Limb (tissue), 2 donors: Measurements from ENCODE around the gene PRKAG1.
A peak's percentile ranks its signal among the peaks of the same experiment; 100 is the strongest.

Source experiments
- DNase-seq, 2 donors: peaks; one replicate each; pipeline ENCODE4 v3.0.0-alpha.2; 2016; ENCODE audit errors: extremely low spot score in 2 of 2

PRKAG1 gene

DNA sequence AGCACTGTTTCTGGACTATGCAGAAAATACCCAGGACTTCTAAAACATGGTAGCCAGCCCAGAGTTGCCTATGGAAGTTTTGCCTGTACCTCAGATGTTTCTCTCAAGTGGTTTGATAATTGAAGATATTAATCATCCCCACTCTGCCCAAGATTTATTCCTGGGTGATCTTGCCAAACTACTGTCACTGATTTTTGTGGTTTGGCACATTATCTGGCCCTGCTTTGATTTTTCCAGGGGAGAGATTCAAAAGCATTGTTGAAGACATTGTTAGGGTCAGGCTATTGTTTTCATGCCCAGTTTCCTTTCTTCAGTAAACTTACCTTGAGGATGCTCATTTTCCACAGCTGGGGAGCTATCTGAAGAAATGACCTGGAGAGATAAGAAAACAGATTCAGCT, 5.8 kb downstream of the PRKAG1 start:
- no peak for DNase-seq

DNA sequence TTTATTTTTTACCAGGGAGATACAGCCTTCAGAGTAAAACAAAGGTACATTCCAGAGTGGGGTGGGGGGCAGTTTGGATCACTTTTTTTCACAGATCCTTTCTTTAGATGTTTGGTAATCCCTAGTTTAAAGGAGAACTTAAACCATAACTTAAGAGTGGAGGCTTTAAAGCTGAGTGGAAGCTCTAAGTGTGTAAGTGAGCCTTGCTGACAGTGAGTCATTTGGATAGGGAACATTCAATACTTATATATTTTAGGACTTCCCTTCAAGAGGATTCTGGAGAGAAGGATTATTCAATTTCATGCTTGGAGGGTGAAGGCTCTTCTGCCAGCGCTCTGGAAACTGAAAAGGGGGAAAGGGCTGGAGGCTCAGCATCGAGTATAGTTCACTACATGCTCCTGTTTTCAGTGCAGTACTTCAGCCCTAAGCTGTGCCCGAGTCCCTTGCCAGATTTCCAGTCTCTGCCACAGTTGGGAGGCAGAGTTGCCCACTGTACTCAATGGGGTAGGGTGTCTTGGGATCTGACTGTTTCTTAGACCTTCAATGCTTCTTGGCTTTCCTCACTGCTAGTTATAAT, 8.4 kb downstream of the PRKAG1 start:
- no peak for DNase-seq

DNA sequence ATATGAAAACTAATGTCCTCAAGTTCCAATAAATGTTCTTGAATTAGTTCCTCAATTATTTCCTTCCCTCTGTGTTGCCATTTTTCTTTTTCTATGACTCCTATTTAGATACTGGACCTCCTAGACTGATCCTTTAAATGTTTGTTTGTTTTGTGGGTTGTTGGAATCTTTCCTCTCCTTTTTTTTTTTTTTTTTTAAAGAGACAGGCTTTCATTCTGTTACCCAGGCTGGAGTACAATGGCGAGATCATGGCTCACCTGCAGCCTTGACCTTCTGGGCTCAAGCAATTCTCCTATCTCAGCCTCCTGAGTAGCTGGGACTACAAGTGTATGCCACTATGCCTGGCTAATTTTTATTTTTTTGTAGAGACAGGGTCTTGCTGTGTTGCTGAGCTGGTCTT, 9.6 kb downstream of the PRKAG1 start:
- no peak for DNase-seq

- DNase-seq = no peak
Measured at GRCh38 chr12:49000346-49000745, 18.2 kb downstream of the PRKAG1 start.

GRCh38 chr12:48999371-49000131, 19.0 kb downstream of the PRKAG1 start, which contains the start of gene DDN:
Gene DDN, minus strand, starts transcription at chr12:48999375. Its CDS starts 88 bp downstream, at chr12:48999287.
- DNase-seq = peak in 1 of 2 donors; percentile 70

DNA sequence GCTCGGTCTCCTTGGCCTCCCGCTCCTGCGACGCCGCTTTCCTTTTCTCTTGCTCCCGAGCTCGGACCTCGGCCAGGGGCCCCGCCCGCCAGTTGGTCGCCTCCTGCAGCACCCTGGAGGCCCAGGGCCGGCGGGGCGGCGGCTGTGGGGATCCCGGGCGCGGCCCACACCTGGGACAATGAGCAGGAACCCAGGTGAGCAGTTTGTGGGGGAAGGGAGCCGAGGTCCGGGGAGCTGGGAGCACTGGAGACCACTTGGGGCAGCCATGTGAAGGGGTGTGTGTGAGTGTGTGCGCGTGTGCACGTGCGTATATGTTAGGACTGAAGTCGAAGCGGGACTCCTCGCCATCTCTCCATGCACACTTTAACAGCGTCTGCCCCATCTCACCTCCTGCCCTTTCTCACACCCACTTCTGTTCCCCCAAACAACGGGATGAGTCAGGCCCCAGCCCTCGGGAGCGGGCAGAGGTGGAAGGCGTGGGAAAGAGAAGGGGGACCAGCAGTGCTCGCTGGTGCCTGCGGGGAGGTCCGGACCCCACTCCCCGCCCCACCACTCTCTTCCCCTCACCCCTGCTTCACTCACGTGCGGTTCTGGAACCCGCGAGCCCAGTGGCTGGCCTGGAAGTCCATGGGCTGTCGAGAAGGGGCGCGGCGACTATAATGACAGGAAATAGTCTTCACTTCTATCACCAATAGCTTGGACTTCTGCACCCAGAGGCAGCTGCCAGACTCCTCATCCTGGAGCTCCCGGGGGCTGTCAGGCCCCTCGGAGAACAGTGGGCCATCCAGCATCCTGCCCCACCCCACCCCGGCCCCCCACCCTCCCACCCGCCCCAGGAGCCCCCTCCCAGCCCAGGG, 19.9 kb downstream of the PRKAG1 start:
- peak in 1 of 2 donors; percentile 49 for DNase-seq

GRCh38 chr12:48997719-48998496, 20.7 kb downstream of the PRKAG1 start:
- peak in 1 of 2 donors; percentile 50 for DNase-seq

DNA sequence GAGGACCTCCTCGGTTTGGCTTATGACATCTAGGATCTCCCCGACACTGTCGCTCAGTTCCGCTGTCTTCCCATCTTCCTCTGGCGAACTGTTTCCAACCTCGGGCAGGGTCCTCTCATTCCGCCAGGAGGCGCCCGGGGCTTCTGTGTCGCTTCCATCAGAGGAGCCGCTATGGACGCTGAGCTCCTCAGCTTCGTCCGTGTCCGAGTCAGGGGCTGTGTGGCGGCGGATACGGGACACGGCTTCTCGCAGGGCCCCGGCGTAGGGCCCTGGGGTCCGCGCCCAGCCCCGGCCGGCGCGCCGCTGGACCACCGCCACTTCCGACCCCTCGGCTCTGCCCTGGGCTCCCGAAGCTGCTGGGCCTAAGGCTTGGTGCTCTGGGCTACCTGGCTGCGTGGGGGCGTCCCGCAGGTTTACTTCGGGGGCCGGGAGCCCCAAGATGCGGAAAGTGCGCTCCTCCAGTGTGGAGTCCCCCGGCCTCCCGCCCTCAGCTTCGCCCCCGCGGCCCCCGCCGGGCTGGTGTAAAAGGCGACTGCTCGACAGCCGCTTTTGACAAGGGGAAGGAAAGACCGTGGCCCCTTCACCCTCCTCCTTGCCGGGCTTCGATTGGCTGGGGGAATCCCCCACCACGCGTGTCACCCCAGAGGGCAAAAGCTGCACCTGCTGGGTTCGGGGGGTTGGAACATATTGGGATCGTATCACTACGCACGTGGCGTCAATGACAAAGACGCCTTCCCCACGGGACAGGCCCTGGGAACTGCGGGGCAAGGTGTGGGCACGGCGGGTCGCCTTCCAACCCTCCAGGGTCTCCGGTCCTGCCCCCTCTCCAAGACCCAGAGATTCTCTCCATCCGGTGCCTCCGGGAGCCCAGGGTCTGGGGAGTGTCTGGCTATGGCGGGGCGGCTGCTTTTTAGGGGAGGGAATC, 21.5 kb downstream of the PRKAG1 start:
- peak; percentile 76 to 86 for DNase-seq

DNA sequence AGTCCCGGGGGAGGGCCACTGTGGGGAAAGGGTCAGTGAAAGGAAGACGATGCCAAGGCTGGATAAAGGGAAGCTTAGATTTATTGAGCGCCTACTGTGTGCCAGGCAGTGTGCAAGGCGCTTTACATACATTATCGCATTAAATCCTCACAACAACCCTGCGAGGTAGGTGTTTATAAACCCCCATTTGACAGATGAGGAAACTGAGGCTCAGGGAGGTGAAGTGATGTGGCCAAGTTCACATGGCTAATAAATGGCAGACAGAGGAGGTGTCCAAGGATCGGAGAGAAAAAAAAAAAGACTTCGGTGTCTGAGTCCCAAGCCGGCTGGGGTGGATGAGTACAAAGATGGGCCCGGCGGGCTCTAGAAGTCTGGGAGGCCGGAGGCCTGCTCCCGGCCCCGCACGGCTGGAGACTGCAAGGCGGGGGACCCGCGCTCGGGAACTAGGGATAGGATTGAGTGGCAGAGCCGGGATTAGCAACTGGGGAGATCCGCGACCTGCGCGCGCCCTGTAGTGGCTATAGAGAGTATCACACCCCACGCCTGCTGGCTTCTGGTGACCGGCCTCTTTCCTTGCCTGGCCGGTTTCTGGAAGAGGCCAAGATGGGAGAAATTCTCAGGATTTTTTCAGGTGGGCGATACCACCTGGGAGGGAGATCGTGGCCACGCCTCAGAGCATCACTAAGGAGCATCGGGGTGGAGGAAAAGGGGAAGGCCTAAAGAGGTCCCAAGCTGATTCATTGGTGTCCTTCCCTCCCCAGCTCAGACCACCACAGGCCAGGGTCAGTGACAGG, 23.3 kb downstream of the PRKAG1 start:
- peak; percentile 79 to 87 for DNase-seq

GRCh38 chr12:48994224-48995085, 24.1 kb downstream of the PRKAG1 start:
- DNase-seq = no peak

DNA sequence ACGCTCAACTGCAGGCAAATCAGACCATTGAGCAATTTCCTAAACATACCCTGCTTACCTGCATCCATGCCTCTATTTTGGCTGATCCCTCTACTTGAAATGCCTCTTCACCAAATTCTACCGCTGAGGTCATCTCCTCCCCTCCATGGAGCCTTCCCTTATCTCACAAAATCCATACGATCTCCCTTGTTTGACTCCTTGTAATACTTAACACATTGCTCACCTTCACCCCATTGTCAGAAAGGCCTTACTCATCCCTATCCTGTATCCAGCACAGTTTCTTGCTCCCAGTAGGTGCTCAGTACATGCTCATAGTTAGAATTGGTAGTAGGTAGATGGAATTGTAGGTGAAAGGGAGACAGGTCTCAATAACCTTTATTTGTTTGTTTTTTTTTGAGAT, 24.8 kb downstream of the PRKAG1 start:
- DNase-seq = no peak

DNA sequence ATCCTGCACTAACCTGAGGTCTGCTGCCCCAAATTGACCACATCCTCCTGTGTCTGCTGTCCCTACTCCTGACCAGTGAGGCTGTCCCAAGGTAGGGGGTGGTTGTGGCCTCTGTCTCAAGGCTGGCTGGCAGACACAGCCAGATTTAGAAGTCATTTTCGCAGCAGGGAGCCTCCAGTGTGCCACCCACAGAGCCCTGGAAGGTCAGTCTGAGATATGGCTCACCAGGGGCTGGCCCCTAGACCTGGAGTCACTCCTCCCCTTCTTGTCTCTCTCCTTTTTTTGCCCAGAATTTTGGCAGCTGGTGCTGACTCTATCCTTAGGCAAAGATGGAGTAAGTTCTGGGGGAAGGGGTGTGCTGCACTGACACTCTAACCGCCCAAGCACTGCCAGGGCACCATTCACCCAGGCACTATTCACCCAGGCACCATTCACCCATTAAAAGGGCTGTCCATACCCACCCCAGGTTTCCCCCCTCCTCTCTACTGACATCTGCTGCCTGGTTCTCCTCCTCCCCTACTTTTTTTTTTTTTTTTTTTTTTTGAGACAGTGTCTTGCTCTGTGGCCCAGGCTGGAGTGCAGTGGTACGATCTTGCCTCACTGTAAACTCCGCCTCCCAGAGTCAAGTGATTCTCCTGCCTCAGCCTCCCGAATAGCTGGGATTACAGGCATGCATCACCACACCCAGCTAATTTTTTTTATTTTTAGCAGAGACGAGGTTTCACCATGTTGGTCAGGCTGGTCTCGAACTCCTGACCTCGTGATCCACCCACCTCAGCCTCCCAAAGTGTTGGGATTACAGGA, 27.1 kb downstream of the PRKAG1 start:
- no peak for DNase-seq

GRCh38 chr12:48990552-48990951, 28.0 kb downstream of the PRKAG1 start:
- DNase-seq = no peak

DNA sequence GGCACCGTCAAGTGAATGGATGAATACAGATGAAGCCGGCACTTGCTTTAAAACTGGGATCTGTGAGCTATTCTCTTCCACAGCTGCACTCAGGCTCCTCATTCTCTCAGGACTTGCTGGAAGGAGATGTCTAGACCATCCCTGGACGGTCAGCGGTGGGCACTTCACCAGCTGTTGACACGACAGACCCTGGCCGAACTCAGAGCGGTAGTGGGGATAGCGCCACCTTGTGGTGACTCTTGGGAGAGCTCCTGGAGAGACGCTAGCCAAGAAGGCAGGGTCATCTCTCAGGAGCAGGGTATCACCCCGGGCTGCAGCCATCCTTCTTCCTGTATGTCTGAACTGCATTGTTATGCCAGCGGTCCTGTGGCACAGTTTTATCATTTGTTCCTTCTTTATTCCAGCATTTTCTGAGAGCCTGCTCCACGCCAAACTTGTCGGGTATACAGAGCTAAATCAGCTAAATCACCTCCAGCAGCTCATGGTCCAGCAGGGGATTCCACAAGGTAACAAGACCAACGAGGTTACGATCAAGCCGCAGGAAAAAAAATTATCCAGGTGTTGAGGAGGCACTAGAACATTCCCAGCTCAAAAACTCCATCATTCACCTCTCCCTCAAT, 30.4 kb downstream of the PRKAG1 start:
- peak in 1 of 2 donors; percentile 74 for DNase-seq

DNA sequence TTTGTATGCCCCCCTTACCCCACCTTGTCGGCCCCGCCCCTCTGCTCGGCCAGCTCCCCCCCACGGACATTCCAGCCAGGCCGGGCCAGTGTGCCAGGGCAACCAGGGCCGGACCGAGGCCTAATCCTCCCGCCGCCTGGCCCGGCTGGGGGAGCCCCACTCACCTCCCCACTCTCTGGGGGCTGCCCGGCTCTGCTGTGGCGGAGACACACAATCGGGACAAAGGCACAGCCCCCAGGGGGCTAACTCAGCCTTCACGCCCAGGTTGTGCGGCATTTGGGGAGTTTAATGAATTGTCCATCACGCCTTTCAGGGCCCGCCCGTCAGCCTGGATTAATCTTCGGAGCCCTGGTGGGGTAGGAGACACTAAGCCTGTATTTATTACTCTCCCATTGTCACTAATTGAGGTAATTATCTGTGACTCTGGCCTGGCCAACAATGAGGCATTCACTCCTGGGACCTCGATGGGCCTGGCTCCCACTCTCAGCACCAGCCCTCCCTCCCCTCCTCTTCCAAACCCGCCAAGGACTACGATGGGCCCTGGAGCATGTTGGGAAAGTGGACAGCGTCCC, 31.8 kb downstream of the PRKAG1 start:
- DNase-seq = peak in 1 of 2 donors; percentile 59

GRCh38 chr12:48985901-48986300, 32.7 kb downstream of the PRKAG1 start:
- DNase-seq = no peak

DNA sequence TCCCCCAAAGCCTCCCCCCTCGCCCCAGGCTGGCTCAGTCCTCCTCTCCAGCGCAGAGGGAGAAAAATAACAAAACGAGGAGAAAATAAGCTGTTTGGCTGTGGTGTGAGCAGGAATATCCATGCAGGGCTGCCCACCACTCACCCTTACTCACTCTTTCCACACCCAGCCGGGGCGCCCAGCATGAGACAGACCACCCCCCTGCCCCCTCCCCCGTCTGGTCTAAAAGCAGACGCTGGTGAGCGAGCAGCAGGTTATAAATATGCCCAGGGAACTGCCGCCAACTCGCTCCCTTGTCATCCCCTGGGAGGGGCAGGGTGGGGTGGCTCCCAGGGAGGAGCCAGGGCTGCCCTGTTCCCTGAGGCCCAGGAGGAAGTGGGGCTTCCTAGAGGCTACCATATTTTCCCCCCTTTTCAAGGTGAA, 33.1 kb downstream of the PRKAG1 start:
- no peak for DNase-seq
